ENCODE results near the gene HOXB2.

HOXB2 gene

GRCh38 chr17:48565022-48565554 is 20.2 kb upstream of the HOXB2 start:
- no peak for DNase-seq

- DNase-seq = peak; percentile 55
These were observed 19.5 kb upstream of the HOXB2 start for GRCh38 chr17:48564188-48565021.

GRCh38 chr17:48563867-48564187 is 18.9 kb upstream of the HOXB2 start:
- no peak for DNase-seq

- DNase-seq = no peak
These were observed 18.5 kb upstream of the HOXB2 start for GRCh38 chr17:48563385-48563838.

GRCh38 chr17:48562934-48563333 is 18.0 kb upstream of the HOXB2 start:
- DNase-seq = no peak

- no peak for DNase-seq
These were observed 17.2 kb upstream of the HOXB2 start for GRCh38 chr17:48561884-48562810.

- DNase-seq = no peak
These were observed 15.2 kb upstream of the HOXB2 start for GRCh38 chr17:48559840-48560817.

- DNase-seq = no peak
These were observed 14.4 kb upstream of the HOXB2 start for GRCh38 chr17:48559122-48559839.

GRCh38 chr17:48558831-48559121 is 13.9 kb upstream of the HOXB2 start:
- DNase-seq = no peak

GRCh38 chr17:48558057-48558830 is 13.3 kb upstream of the HOXB2 start:
- no peak for DNase-seq

GRCh38 chr17:48556576-48557401 is 11.9 kb upstream of the HOXB2 start:
- no peak for DNase-seq

GRCh38 chr17:48556229-48556575 is 11.3 kb upstream of the HOXB2 start:
- no peak for DNase-seq

- peak; percentile 65 for DNase-seq
These were observed 10.6 kb upstream of the HOXB2 start for GRCh38 chr17:48555258-48556228.

- DNase-seq = no peak
These were observed 9.7 kb upstream of the HOXB2 start for GRCh38 chr17:48554412-48555257.

GRCh38 chr17:48553826-48554225 is 8.9 kb upstream of the HOXB2 start:
- DNase-seq = no peak

- DNase-seq = no peak
These were observed 8.3 kb upstream of the HOXB2 start for GRCh38 chr17:48553190-48553547.

GRCh38 chr17:48552466-48553189 is 7.7 kb upstream of the HOXB2 start:
- DNase-seq = no peak
